HepG2 (cell line): ENCODE data around the gene NOL4L. TPM values are rescaled to one million over a fixed set of nuclear protein-coding genes. Genes with fewer than 3 reads are reported as not detected.

Experiments used
- AGO2 ChIP-seq: fragments of 200-400 bp; formaldehyde crosslinking; optimal IDR thresholded peaks from 2 replicates; pipeline ENCODE3; 2017; ENCODE audit warnings: mild to moderate bottlenecking, low read depth, low read length, moderate library complexity
- ATF1 ChIP-seq: IDR thresholded peaks from 2 replicates; pipeline ENCODE4 v1.6.1; 2016; ENCODE audit warnings: mild to moderate bottlenecking, control low read depth
- CENPT ChIP-seq: sonication (generic); formaldehyde crosslinking; IDR thresholded peaks from 2 replicates; pipeline ENCODE4 v1.8.0; 2022; ENCODE audit warnings: low read depth, mild to moderate bottlenecking, moderate library complexity, missing genetic modification reagents
- EED ChIP-seq: sonication (generic); formaldehyde crosslinking; IDR thresholded peaks from 2 replicates; pipeline ENCODE4 v1.5.0; 2020; ENCODE audit warnings: mild to moderate bottlenecking, missing genetic modification reagents
- HOXA3 ChIP-seq: sonication (generic); formaldehyde crosslinking; IDR thresholded peaks from 2 replicates; pipeline ENCODE4 v1.5.0; 2020; ENCODE audit warnings: missing genetic modification reagents
- MAX ChIP-seq: IDR thresholded peaks from 2 replicates; pipeline ENCODE4 v1.6.1; 2012; ENCODE audit warnings: inconsistent platforms
- MIER3 ChIP-seq: IDR thresholded peaks from 2 replicates; pipeline ENCODE4 v1.6.1; 2016; ENCODE audit warnings: missing compliant biosample characterization, borderline replicate concordance
- NCOA5 ChIP-seq: sonication (generic); formaldehyde crosslinking; IDR thresholded peaks from 2 replicates; pipeline ENCODE4 v1.4.0; 2020; ENCODE audit warnings: missing genetic modification reagents
- PAXIP1 ChIP-seq: sonication (generic); formaldehyde crosslinking; conservative IDR thresholded peaks from 2 replicates; pipeline ENCODE4 v1.4.0; 2020; ENCODE audit warnings: mild to moderate bottlenecking, missing genetic modification reagents, moderate library complexity
- RXRB ChIP-seq: IDR thresholded peaks from 2 replicates; pipeline ENCODE4 v1.6.1; 2016; ENCODE audit warnings: borderline replicate concordance, missing genetic modification reagents, missing compliant biosample characterization
- SAFB2 ChIP-seq: sonication (generic); formaldehyde crosslinking; IDR thresholded peaks from 2 replicates; pipeline ENCODE4 v1.5.1; 2020; ENCODE audit warnings: missing genetic modification reagents, low read depth, mild to moderate bottlenecking, borderline replicate concordance
- SRF ChIP-seq: IDR thresholded peaks from 2 replicates; pipeline ENCODE4 v1.6.1; 2011; ENCODE audit warnings: mild to moderate bottlenecking, low read depth, low read length, moderate library complexity
- ZKSCAN5 ChIP-seq: sonication (generic); formaldehyde crosslinking; IDR thresholded peaks from 2 replicates; pipeline ENCODE4 v1.5.1; 2020; ENCODE audit warnings: mild to moderate bottlenecking, missing genetic modification reagents
- ZMAT5 ChIP-seq: sonication (generic); formaldehyde crosslinking; IDR thresholded peaks from 2 replicates; pipeline ENCODE4 v1.5.0; 2020; ENCODE audit warnings: mild to moderate bottlenecking, low read depth, missing genetic modification reagents, borderline replicate concordance
- ZNF160 ChIP-seq: sonication (generic); formaldehyde crosslinking; IDR thresholded peaks from 2 replicates; pipeline ENCODE4 v1.8.0; 2022; ENCODE audit warnings: mild to moderate bottlenecking, inconsistent platforms, missing genetic modification reagents
- ZNF207 ChIP-seq: fragments of 450-650 bp; IDR thresholded peaks from 2 replicates; pipeline ENCODE4 v1.6.1; 2016; ENCODE audit warnings: antibody characterized with exemption, borderline replicate concordance
- ZNF232 ChIP-seq: sonication (generic); formaldehyde crosslinking; IDR thresholded peaks from 2 replicates; pipeline ENCODE4 v1.4.0; 2020; ENCODE audit warnings: missing genetic modification reagents, borderline replicate concordance
- ZNF430 ChIP-seq: sonication (generic); formaldehyde crosslinking; IDR thresholded peaks from 2 replicates; pipeline ENCODE4 v1.9.0; 2021; ENCODE audit warnings: mild to moderate bottlenecking, missing genetic modification reagents
- ZNF432 ChIP-seq: sonication (generic); formaldehyde crosslinking; IDR thresholded peaks from 2 replicates; pipeline ENCODE4 v1.5.0; 2020; ENCODE audit warnings: missing genetic modification reagents, mild to moderate bottlenecking, borderline replicate concordance
- ZNF549 ChIP-seq: sonication (generic); formaldehyde crosslinking; IDR thresholded peaks from 2 replicates; pipeline ENCODE4 v1.5.0; 2020; ENCODE audit warnings: missing genetic modification reagents
- ZNF660 ChIP-seq: sonication (generic); formaldehyde crosslinking; IDR thresholded peaks from 2 replicates; pipeline ENCODE4 v1.5.1; 2020; ENCODE audit warnings: mild to moderate bottlenecking, low read depth, missing genetic modification reagents, borderline replicate concordance
- polyA plus RNA-seq, 8 experiments: library from polyadenylated mRNA; depleted of rRNA in 3 of 8; stranded (reverse) in 7 of 8; unstranded in 1 of 8; fragments of >200 nt; fragmentation: Illumina TruSeq in 4 of 8; extraction: Trizol in 4 of 8; gene quantifications; 2 replicates each; pipeline versions ENCODE4 v1.2.1 to v1.2.3, GENCODE V29; 2011 to 2016; ENCODE audit warnings: low read depth in 4 of 8, missing spikeins in 1 of 8, mixed read lengths in 1 of 8; ENCODE audit not compliant: insufficient read depth in 1 of 8
- total RNA-seq, 5 experiments: library from RNA; depleted of rRNA; stranded (reverse); fragments of >200 nt; fragmentation: Illumina TruSeq; extraction: Trizol; gene quantifications; 2 replicates each; pipeline ENCODE4 v1.2.3, GENCODE V29; 2016; ENCODE audit warnings: low read depth in 1 of 5
- TF ChIP-seq, protein P1 (sequence below): sonication (generic); formaldehyde crosslinking; IDR thresholded peaks from 2 replicates; pipeline ENCODE4 v1.9.0; 2022; ENCODE audit warnings: low read depth, missing genetic modification reagents
- TF ChIP-seq, protein P2 (sequence below): sonication (generic); formaldehyde crosslinking; IDR thresholded peaks from 2 replicates; pipeline ENCODE4 v1.9.0; 2021; ENCODE audit warnings: missing genetic modification reagents, borderline replicate concordance

NOL4L gene
- total and polyA plus RNA-seq, 2 of the 13 experiments (the other 11 are each of a cell fraction or from before 2014, with no cell fraction given) = 16.6 to 35.4 TPM

DNA sequence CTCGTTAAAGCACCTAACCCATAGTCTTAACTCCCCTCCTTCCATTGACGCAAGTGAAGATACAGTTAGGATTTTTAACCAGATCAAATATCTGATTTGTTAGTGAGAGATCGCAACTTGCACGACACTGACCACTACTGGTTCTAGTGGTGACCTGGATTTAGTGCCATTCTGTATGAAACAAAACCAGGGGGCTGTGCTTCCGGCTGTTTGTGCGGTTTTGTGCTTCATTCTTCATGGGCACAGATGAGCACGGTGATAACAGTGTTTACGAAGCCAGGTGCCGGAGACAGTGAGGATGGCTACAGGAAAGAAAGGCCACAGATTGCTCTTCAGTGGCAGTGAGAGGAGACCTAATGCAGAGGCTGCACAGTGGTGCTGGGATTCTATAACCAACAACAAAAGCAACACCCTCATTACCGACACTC lies 75.5 kb downstream of the NOL4L start (continued):
- TF ChIP-seq, protein P1, sequence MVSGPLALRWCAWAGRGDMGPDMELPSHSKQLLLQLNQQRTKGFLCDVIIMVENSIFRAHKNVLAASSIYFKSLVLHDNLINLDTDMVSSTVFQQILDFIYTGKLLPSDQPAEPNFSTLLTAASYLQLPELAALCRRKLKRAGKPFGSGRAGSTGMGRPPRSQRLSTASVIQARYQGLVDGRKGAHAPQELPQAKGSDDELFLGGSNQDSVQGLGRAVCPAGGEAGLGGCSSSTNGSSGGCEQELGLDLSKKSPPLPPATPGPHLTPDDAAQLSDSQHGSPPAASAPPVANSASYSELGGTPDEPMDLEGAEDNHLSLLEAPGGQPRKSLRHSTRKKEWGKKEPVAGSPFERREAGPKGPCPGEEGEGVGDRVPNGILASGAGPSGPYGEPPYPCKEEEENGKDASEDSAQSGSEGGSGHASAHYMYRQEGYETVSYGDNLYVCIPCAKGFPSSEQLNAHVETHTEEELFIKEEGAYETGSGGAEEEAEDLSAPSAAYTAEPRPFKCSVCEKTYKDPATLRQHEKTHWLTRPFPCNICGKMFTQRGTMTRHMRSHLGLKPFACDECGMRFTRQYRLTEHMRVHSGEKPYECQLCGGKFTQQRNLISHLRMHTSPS (CRISPR knock-in tag) = peak; percentile 98
- TF ChIP-seq SRF (no peak), PAXIP1 (peak; percentile 75), EED (CRISPR knock-in tag) (peak; percentile 30; the same call in 1 of the 2 replicates), ATF1 (CRISPR knock-in tag) (no peak), HOXA3 (CRISPR knock-in tag) (peak; percentile 52; the same call in 1 of the 2 replicates), ZKSCAN5 (CRISPR knock-in tag) (no peak), ZMAT5 (CRISPR knock-in tag) (no peak), ZNF549 (CRISPR knock-in tag) (no peak), NCOA5 (CRISPR knock-in tag) (no peak), ZNF660 (no peak), AGO2 (no peak), ZNF430 (CRISPR knock-in tag) (no peak; the same call in 1 of the 2 replicates), ZNF432 (no peak), MAX (peak; percentile 63), ZNF232 (CRISPR knock-in tag) (0 out of 2 replicates have a peak, but pooled peaks have one; percentile 45), MIER3 (CRISPR knock-in tag) (0 out of 2 replicates have a peak, but pooled peaks have one; percentile 67), RXRB (CRISPR knock-in tag) (peak; percentile 79; the same call in 1 of the 2 replicates), ZNF160 (no peak), CENPT (no peak), SAFB2 (CRISPR knock-in tag) (0 out of 2 replicates have a peak, but pooled peaks have one; percentile 59), ZNF207 (no peak)
- TF ChIP-seq, protein P2, sequence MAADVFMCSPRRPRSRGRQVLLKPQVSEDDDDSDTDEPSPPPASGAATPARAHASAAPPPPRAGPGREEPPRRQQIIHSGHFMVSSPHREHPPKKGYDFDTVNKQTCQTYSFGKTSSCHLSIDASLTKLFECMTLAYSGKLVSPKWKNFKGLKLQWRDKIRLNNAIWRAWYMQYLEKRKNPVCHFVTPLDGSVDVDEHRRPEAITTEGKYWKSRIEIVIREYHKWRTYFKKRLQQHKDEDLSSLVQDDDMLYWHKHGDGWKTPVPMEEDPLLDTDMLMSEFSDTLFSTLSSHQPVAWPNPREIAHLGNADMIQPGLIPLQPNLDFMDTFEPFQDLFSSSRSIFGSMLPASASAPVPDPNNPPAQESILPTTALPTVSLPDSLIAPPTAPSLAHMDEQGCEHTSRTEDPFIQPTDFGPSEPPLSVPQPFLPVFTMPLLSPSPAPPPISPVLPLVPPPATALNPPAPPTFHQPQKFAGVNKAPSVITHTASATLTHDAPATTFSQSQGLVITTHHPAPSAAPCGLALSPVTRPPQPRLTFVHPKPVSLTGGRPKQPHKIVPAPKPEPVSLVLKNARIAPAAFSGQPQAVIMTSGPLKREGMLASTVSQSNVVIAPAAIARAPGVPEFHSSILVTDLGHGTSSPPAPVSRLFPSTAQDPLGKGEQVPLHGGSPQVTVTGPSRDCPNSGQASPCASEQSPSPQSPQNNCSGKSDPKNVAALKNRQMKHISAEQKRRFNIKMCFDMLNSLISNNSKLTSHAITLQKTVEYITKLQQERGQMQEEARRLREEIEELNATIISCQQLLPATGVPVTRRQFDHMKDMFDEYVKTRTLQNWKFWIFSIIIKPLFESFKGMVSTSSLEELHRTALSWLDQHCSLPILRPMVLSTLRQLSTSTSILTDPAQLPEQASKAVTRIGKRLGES (CRISPR knock-in tag) = no peak
